ENCODE data around the gene CD3E. TPM values are rescaled to one million over a fixed set of nuclear protein-coding genes. Genes with fewer than 3 reads are reported as not detected.

Gene CD3E
- polyA plus RNA-seq, 3 donors, result 0.27 to 0.52 (median 0.36) TPM

Other genes with a start within 250 kb of the CD3E start
- gene TMPRSS4, start 227.7 kb upstream of the CD3E start, polyA plus RNA-seq (ENCODE audit: insufficient read length in 3 of 3), result 10 to 100 TPM; 21.8 to 34.3 (median 30.3) TPM
- under 1 TPM; 0.09 to 0.11 (median 0.10) TPM for gene SMIM35, start 217.8 kb upstream of the CD3E start, polyA plus RNA-seq (ENCODE audit: insufficient read length in 3 of 3)
- gene SCN4B, start 151.9 kb upstream of the CD3E start, polyA plus RNA-seq (ENCODE audit: insufficient read length in 3 of 3), result 1 to 10 TPM; 1.4 to 2.5 (median 1.4) TPM
- 1 to 10 TPM; 3.7 to 4.9 (median 4.9) TPM for gene SCN2B, start 128.1 kb upstream of the CD3E start, polyA plus RNA-seq (ENCODE audit: insufficient read length in 3 of 3)
- gene JAML, start 79.7 kb upstream of the CD3E start, polyA plus RNA-seq (ENCODE audit: insufficient read length in 3 of 3), result 1 to 10 TPM; 1.8 to 3.0 (median 2.4) TPM
- 1 to 10 TPM; 4.5 to 7.6 (median 5.5) TPM for gene MPZL3, start 52.4 kb upstream of the CD3E start, polyA plus RNA-seq (ENCODE audit: insufficient read length in 3 of 3)
- gene MPZL2, start 40.4 kb upstream of the CD3E start, polyA plus RNA-seq (ENCODE audit: insufficient read length in 3 of 3), result 10 to 100 TPM; 17.1 to 26.3 (median 25.6) TPM
- gene CD3D, start 38.0 kb downstream of the CD3E start, polyA plus RNA-seq (ENCODE audit: insufficient read length in 3 of 3), result under 1 TPM in 1 of 3 donors, not detected in 2; 0.20 TPM
- gene CD3G, start 39.6 kb downstream of the CD3E start, polyA plus RNA-seq (ENCODE audit: insufficient read length in 3 of 3), result under 1 TPM; 0.20 to 0.52 (median 0.29) TPM
- gene UBE4A, start 54.9 kb downstream of the CD3E start, polyA plus RNA-seq (ENCODE audit: insufficient read length in 3 of 3), result 10 to 100 TPM; 34.5 to 50.0 (median 48.0) TPM
- gene ATP5MG, start 96.9 kb downstream of the CD3E start, polyA plus RNA-seq (ENCODE audit: insufficient read length in 3 of 3), result 100 to 1,000 TPM; 417 to 493 (median 431) TPM
- gene KMT2A, start 131.8 kb downstream of the CD3E start, polyA plus RNA-seq (ENCODE audit: insufficient read length in 3 of 3), result 10 to 100 TPM; 41.5 to 54.5 (median 52.9) TPM
- gene TTC36, start 222.7 kb downstream of the CD3E start, polyA plus RNA-seq (ENCODE audit: insufficient read length in 3 of 3), result 1 to 10 TPM; 1.8 to 2.9 (median 2.6) TPM
- 10 to 100 TPM; 31.7 to 42.8 (median 33.9) TPM for gene TMEM25, start 226.5 kb downstream of the CD3E start, polyA plus RNA-seq (ENCODE audit: insufficient read length in 3 of 3)